Limb (tissue), 2 donors: Measurements from ENCODE around the gene CRELD1.

Source experiments
- DNase-seq, 2 donors: peaks; one replicate each; pipeline ENCODE4 v3.0.0-alpha.2; 2016; ENCODE audit errors: extremely low spot score in 2 of 2

The CRELD1 gene

DNA sequence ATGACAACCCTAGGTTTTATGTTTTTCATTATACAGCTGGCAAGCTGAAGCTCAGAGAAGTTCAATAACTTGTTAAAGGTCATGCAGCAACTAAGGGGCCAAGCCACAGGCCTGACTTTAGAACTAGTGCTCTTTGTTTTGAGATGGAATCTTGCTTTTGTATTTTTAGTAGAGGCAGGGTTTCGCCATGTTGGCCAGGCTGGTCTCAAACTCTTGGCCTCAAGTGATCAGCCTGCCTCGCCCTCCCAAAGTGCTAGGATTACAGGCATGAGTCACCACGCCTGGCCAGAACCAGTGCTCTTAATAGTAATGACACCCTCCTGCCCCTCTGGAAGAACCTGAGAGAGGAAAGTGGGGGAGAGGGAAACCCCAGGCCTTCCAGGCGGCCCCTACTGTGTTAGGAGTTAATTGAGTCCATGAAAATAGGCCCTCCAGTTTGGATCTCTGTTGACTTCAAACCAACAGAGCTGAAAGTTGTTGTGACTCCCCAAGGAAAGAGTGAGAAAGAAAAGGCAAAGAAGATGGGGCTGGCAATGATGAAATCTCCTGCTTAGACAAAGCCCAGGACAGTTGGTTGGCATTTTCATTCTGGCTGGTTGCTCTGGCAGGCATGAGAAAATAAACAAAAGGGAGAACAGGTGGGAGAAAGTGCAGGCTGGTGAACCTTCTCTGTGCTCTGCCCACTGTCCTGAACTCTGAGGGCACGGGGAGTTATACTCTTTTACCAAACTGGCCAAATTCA, 22.1 kb downstream of the CRELD1 start:
- DNase-seq = no peak

DNA sequence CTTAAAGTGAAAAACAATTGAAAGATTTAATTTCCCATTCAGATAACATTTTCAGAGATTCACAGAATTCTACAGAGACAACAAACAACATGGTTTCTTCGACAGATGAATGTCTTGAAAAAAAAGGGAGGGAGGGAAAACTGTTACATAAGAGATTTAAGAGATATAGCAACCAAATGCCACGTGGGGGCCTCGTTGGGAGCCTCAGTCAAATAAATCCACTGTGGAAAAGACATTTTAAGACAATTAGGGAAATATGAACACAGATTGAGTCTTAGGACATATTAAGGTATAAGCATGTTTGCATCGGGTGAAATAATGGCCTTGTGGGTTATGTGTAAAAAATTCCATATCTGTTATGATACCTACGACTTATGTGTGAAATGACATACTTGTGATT, 23.6 kb downstream of the CRELD1 start:
- no peak for DNase-seq

- no peak for DNase-seq
Observed at GRCh38 chr3:9965200-9965875, 31.7 kb downstream of the CRELD1 start.

GRCh38 chr3:9966841-9967240, 33.2 kb downstream of the CRELD1 start:
- no peak for DNase-seq

DNA sequence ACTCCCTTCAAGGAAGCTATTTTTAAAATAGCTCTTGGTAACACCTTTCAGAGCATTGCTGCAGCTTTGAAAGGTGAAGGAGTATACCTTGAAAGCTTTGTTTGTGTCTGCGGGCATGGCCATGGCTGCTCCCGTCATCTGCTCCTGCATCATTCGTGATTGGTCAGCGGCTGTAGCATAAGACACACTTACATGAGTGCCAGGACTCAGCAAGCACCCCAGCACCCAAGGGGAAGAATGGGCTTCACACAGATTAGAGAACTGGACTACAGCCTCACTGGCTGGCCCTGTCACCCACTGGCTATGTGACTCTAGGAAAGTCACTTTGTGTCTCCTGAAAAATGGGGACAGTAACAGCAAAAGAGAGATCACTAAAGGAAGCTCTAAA, 36.0 kb downstream of the CRELD1 start:
- no peak for DNase-seq

- no peak for DNase-seq
Observed at GRCh38 chr3:9970020-9970652, 36.5 kb downstream of the CRELD1 start.

DNA sequence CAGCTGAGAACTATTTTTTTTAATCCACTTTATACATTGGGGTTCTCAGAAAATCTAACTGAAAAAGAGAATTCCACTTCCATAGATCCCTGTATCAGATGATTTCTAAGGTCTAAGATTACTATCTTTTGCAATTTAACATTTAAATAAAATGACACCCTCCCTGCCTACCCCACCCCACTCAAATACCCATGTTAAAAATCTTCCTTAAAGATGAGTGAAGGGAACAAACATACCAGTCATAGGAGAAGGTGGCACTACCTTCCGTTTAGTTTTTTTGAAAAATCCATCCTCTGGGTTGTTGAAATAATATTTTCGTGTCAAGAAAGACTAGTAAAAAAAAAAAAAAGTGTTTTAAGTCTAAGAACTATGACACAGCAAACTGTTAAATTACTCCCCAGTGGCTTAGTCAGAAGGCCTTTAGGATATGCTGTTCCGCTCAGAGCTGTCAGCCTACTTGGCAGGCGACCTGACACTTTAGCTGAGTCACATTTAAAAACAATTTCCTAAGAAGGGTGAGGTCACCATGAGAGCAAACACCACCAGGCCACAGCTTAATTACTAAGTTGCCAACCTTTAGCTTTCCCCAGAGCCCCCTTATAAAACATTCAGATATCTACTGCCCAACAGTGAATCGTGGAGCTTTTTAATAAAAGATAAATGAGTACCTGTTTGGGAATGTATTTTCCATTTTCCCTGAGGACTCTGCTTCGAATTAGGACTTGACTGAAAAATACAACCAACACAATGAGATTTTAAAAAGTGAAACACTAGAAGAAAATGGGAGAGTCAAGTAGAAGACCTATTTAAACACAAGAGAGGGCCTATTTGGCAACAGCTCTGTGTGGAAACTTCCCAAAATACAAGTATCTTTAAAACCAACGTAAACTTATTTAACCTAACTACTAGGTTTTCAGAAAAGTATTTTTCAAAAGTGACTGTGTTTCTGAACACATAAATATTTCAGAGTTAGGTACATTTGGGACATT, 43.4 kb downstream of the CRELD1 start:
- DNase-seq = no peak

GRCh38 chr3:9978710-9979305, 45.2 kb downstream of the CRELD1 start:
- no peak for DNase-seq

- DNase-seq = no peak
Observed at GRCh38 chr3:9980251-9980650, 46.6 kb downstream of the CRELD1 start.

GRCh38 chr3:9986230-9986725, 52.6 kb downstream of the CRELD1 start:
- no peak for DNase-seq

DNA sequence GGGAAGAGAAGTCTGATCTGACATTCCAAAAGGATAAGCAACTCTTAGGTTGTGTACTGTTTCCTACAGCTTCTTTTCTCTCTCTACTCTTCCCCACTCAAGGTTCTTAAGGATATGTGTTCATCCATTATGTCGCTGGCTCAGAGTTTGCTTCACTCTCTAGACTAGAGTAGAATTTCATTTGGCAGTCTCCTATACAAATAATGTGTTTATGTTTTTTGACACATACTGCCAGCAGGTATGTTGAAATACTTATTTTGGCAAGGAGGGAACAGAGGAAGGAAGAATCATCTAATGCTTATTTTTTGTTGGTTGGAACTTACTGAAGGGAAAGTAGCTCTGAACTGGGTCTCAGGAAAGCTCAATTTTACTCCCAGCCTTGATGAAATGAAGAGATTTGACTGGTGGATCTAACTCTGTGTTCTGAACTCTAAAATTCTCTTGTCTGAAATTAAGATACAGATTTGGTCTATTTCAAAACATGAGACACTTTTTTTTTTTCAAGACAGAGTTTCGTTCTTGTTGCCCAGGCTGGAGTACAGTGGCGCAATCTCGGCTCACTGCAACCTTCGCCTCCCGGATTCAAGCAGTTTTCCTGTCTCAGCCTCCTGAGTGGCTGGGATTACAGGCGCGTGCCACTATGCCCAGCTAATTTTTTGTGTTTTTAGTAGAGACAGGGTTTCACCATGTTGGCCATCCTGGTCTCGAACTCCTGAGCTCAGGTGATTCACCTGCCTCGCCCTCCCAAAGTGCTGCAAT, 60.6 kb downstream of the CRELD1 start:
- DNase-seq = no peak
